OCI-LY7 (cell line): ENCODE results near the gene LATS2.

Source experiments
- EZH2phosphoT487 ChIP-seq: fragments of 200-600 bp; sonication (generic); IDR thresholded peaks from 2 replicates; pipeline ENCODE4 v1.6.1; 2018; ENCODE audit warnings: low read depth, borderline replicate concordance, mild to moderate bottlenecking, mixed run types, antibody characterized with exemption, low read length, moderate library complexity, mixed read lengths
- TF ChIP-seq, protein P1 (sequence below): fragments of 200-600 bp; sonication (generic); conservative IDR thresholded peaks from 2 replicates; pipeline ENCODE4 v1.5.1; 2014; ENCODE audit warnings: mild to moderate bottlenecking, antibody characterized with exemption, low read length, moderate library complexity, mixed read lengths

DNA sequence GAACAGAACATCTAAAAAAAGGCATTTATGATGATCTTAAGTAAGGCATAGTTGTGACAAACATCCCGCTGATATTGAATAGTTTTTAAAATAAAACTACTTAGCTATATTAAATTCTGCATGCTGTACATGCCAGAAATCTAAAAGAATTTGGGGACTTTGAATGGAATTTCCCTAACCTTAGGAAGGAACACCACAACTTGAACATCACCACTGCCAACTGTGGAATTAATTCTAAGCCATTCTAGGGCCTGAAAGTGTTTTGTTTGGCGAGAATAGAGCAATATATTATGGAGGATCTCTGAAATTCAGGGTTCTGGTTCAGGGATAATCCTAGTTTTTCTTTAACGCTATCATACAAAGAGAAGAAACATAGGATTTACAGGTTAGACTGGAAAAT lies 17.8 kb upstream of the LATS2 start:
- TF ChIP-seq, protein P1, sequence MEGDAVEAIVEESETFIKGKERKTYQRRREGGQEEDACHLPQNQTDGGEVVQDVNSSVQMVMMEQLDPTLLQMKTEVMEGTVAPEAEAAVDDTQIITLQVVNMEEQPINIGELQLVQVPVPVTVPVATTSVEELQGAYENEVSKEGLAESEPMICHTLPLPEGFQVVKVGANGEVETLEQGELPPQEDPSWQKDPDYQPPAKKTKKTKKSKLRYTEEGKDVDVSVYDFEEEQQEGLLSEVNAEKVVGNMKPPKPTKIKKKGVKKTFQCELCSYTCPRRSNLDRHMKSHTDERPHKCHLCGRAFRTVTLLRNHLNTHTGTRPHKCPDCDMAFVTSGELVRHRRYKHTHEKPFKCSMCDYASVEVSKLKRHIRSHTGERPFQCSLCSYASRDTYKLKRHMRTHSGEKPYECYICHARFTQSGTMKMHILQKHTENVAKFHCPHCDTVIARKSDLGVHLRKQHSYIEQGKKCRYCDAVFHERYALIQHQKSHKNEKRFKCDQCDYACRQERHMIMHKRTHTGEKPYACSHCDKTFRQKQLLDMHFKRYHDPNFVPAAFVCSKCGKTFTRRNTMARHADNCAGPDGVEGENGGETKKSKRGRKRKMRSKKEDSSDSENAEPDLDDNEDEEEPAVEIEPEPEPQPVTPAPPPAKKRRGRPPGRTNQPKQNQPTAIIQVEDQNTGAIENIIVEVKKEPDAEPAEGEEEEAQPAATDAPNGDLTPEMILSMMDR = no peak
- TF ChIP-seq EZH2phosphoT487 = no peak
